Karpas-422 (cell line): Measurements from ENCODE around the gene ALOXE3. TPM values are rescaled to one million over a fixed set of nuclear protein-coding genes. Genes with fewer than 3 reads are reported as not detected.
"Not testable (repeated sequence)": the region's sequence is repeated elsewhere in the genome, so short reads cannot be mapped to it uniquely, and the experiment has no call there.

ENCODE experiments used
- DNase-seq: peaks from one replicate; pipeline ENCODE4 v3.0.0-alpha.2; 2015
- H2AFZ ChIP-seq: fragments of 200-600 bp; sonication (generic); 2 replicates; pipeline ENCODE4 v1.6.1; 2014; ENCODE audit warnings: antibody characterized with exemption, low read length, mixed read lengths
- H3K27ac ChIP-seq: fragments of 200-600 bp; sonication (generic); 2 replicates; pipeline ENCODE4 v1.5.1; 2014; ENCODE audit warnings: mild to moderate bottlenecking, low read length, moderate library complexity
- H3K27me3 ChIP-seq: fragments of 200-600 bp; sonication (generic); 2 replicates; pipeline ENCODE4 v1.6.1; 2014; ENCODE audit warnings: low read length, mixed read lengths
- H3K36me3 ChIP-seq: fragments of 200-600 bp; sonication (generic); 2 replicates; pipeline ENCODE4 v1.6.1; 2014; ENCODE audit warnings: low read length, mixed read lengths; ENCODE audit not compliant: insufficient read depth
- H3K4me1 ChIP-seq: fragments of 200-600 bp; sonication (generic); 2 replicates; pipeline ENCODE4 v1.6.1; 2014; ENCODE audit warnings: mild to moderate bottlenecking, low read length, mixed read lengths
- H3K4me2 ChIP-seq: fragments of 200-600 bp; sonication (generic); 2 replicates; pipeline ENCODE4 v1.6.1; 2014; ENCODE audit warnings: low read length, low read depth, mild to moderate bottlenecking; ENCODE audit not compliant: poor library complexity, severe bottlenecking
- H3K4me3 ChIP-seq: fragments of 200-600 bp; sonication (generic); 2 replicates; pipeline ENCODE4 v1.5.1; 2014; ENCODE audit warnings: mild to moderate bottlenecking, antibody characterized with exemption, low read length, mixed read lengths
- H3K79me2 ChIP-seq: fragments of 200-600 bp; sonication (generic); 2 replicates; pipeline ENCODE4 v1.6.1; 2014; ENCODE audit warnings: mild to moderate bottlenecking, low read length, mixed read lengths
- H3K9ac ChIP-seq: fragments of 200-600 bp; sonication (generic); 2 replicates; pipeline ENCODE4 v1.6.0; 2014; ENCODE audit warnings: low read length
- H3K9me2 ChIP-seq: fragments of 200-600 bp; sonication (generic), shearing (Covaris generic); replicated peaks from 2 replicates; pipeline ENCODE4 v1.6.0; 2014; ENCODE audit warnings: mild to moderate bottlenecking, low read length, moderate library complexity; ENCODE audit not compliant: insufficient read depth
- H3K9me3 ChIP-seq: fragments of 300-700, 200-600 bp; sonication (generic); 2 replicates; pipeline ENCODE4 v1.6.1; 2014; ENCODE audit warnings: low read length, mixed read lengths
- H4K20me1 ChIP-seq: fragments of 200-600 bp; sonication (generic); 2 replicates; pipeline ENCODE4 v1.6.1; 2014; ENCODE audit warnings: mild to moderate bottlenecking, antibody characterized with exemption, low read length, low read depth; ENCODE audit not compliant: insufficient read depth
- total RNA-seq: library from RNA; depleted of rRNA; stranded (reverse); fragments of >200 nt; shearing (Covaris generic); gene quantifications from 2 replicates; pipeline ENCODE4 v1.2.3, GENCODE V29; 2014; ENCODE audit warnings: low replicate concordance

ALOXE3 gene
- total RNA-seq, 1 experiment from 2014 or later: not detected

DNA sequence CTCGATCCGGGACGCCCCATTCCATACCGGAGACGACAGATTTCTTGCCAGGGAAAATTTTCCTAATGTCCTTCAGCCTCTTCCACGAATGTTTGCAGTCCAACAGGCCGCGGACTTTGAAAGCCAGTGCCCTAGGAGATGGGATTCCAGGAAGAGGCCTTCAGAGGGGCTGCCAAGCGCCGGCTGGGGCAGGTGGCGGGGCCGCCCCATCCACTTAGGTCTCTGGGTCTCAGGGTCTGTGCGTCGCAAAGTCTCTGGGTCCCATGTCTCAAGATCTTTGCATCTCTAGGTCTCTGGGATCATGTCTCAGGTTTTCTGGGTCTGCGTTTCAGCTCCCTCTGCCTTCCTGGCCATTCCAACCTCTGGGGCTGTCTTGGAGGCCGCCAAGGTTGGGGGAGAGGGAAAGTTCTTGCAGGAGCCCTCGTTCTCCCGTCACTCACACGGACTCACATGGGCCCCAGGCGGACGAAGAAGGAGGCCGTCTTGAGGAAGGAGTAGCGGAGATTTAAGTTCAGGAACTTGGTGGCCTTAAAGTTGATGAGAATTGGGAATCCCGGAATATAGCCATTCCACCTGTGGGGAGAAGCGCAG, 38.0 kb downstream of the ALOXE3 start:
- Histone ChIP-seq H3K9me3 (no peaks in the 10 kb centered on the region), H3K4me3 (peak overlapping the region; percentile 76), H3K79me2 (no peaks in the 10 kb centered on the region), H3K9ac (peak overlapping the region; percentile 82), H3K4me2 (peak overlapping the region; percentile 96), H3K4me1 (peaks cover 12% of the 10 kb centered on the region), H3K36me3 (no peaks in the 10 kb centered on the region), H3K27me3 (no peaks in the 10 kb centered on the region), H2AFZ (peak overlapping the region; percentile 94; the same call in 1 of the 2 replicates), H3K27ac (no peak overlapping the region), H3K9me2 (no peaks in the 10 kb centered on the region), H4K20me1 (peaks cover 9% of the 10 kb centered on the region)
- DNase-seq: no peak

DNA sequence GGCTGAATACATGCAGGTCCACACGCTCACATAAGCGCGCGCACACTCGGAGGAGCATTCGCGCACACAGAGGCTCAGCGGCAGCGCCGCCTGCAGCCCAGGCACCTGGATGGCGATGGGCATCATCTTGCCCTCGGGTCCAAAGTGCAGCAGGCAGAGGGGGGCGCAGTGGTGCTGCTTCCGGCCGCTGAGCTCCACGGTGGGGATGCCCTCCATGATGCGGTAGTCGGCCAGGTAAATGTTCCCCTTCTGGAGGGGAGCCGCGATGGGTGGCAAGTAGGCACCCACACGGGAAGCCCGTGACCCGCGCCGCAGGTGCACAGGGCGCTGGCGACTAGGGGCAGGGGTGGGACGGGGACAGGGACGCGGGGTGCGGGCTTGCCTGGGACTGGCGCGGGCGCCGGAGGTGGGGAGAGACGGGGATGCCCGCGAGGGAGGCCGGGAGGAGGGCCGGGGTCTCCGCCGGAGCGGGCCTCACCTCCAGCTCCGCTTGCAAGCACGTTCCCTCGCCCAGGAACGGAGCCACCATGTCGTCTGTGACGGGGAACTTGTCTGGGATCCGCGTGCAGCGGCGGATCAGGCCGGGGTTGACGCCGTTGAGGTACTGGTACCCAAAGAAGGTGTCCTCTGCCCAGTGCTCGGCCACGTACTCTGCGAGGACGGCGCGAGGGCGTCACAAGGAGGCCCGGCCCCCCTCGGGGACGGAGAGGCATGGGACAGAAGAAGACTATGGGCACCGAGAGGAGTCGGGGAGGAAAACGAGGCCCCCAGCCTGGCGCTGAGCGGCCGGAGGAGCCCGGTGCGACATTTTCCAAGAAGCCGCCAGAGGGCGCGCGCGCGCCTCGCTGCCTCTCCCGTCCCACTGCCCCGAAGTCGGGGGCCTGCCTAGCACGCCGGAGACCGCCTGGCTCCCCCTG, 38.8 kb downstream of the ALOXE3 start:
- Histone ChIP-seq H3K4me2 (peak overlapping the region; percentile 96), H2AFZ (peak overlapping the region; percentile 94), H3K4me1 (peaks cover 12% of the 10 kb centered on the region), H3K36me3 (no peaks in the 10 kb centered on the region), H3K9ac (peak overlapping the region; percentile 82), H3K9me2 (no peaks in the 10 kb centered on the region), H3K27ac (peak overlapping the region; percentile 22; the same call in 1 of the 2 replicates), H3K27me3 (no peaks in the 10 kb centered on the region), H4K20me1 (peaks cover 9% of the 10 kb centered on the region), H3K4me3 (peak overlapping the region; percentile 76), H3K9me3 (no peaks in the 10 kb centered on the region), H3K79me2 (no peaks in the 10 kb centered on the region)
- peak; percentile 95 for DNase-seq

DNA sequence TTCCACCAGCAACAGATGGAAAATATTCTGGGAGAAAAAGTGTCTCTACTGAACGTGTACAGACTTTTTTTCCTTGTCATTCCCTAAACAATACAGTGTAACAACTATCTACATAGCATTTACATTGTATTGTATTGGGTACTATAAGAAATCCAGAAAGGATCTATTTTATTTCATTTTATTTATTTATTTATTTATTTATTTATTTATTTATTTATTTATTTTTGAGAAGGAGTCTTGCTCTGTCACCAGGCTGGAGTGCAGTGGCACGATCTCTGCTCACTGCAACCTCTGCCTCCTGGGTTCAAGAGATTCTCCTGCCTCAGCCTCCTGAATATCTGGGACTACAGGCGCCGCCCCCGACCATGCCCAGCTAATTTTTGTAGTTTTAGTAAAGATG, 40.4 kb downstream of the ALOXE3 start:
- not testable (repeated sequence) for H2AFZ ChIP-seq, H3K79me2 ChIP-seq, DNase-seq, H3K27ac ChIP-seq, H3K27me3 ChIP-seq, H3K9ac ChIP-seq, H4K20me1 ChIP-seq, H3K9me3 ChIP-seq, H3K4me3 ChIP-seq, H3K36me3 ChIP-seq, H3K4me2 ChIP-seq, H3K9me2 ChIP-seq
- H3K4me1 ChIP-seq: peaks cover 12% of the 10 kb centered on the region

DNA sequence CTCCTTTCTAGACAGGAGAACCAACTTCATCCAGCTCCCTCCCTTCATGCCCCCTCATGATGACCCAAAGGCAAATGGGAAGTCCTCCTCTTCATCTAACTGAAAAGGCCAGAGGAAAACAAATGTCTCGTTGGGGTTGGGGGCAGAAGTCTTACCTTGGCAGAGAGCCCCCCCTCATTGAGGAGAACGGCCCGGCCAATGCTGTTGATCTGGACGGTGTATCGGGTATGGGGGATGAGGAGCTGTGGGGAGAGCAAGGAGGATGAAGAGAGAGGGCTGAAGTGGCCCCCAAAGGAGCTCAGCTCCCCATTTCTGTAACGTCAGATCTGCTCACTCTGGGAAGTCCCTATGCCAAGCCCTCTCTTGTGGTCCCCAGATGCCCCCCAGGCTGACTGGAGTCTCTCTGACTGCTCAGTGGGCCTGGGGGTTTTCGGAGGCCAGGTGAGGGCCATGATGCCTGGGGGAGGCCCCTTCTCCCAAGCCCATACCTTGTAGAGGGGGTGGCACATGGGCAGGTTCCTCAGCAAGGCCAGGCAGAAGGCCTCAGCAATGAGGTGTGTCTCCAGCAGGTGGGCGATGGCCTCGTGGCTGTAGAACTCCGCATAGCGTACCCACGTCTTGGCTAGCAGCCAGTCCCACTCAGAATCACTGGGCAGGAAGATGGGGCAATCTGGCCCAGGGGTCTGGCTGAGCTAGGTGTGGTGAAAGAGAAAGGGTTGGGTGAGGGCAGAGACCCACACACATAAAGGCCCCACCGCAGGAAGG, 41.6 kb downstream of the ALOXE3 start:
- Histone ChIP-seq H3K4me3 (no peak overlapping the region), H3K4me1 (peaks cover 12% of the 10 kb centered on the region), H3K9me2 (no peaks in the 10 kb centered on the region), H3K79me2 (no peaks in the 10 kb centered on the region), H3K27ac (no peak overlapping the region), H4K20me1 (peaks cover 9% of the 10 kb centered on the region), H3K4me2 (no peak overlapping the region), H3K36me3 (no peaks in the 10 kb centered on the region), H3K9ac (no peak overlapping the region), H2AFZ (no peak overlapping the region), H3K27me3 (no peaks in the 10 kb centered on the region), H3K9me3 (no peaks in the 10 kb centered on the region)
- DNase-seq: no peak

DNA sequence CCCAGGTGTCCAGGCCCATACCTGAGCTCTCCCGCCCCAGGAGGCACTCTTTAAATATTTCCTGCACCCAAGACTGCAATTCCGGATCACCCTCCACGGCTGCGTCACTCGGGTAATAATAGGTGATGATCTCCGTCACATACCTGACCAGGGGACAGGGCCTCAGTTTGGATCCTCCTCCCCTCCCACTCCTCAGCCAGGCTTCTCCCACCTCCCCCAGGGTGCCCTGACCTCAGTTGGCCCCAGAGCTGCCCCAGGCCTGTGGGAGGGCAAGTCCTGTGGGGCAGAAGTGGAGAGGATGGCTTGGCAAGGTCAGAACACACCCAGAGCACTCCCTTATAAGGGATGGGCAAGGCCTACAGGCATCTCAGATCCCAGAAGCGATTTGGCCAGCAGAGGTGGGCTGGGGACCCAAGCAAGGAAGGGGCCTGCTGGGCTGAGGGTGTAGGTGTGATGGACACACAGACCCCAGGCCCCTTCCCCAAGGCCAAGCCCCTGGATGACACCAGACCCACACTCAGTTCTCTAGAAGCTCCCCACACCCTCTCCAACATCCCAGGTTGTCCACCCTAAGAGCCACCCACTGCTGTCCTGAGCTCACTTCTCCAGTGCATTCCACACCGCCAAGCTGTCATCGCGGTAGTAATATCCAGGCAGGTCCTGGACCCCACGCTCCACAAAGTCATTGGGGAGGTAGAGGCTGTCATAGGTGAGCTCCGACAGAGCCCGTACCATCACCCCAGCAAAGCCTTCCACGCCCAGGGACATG, 42.6 kb downstream of the ALOXE3 start:
- H3K27me3 ChIP-seq: no peaks in the 10 kb centered on the region

DNA sequence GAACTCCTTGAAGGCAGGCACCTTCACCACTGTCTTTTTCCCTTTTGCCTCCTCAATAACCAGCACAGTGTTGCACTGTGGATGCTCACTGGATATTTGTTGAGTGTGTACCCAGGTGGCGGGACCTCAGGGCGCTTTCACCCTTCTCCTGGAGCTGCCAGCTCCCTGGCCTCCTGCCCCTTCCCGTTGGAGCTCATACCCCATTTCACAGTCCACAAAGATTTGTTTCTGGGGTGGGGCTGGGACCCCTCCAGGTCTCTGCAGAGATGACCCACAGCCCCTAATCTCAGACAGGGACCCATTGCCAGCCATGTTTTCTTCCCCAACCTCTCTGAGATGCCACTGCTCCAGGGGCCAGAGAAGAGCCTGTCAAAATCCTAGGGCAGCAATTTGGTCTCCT, 43.2 kb downstream of the ALOXE3 start:
- no peak for DNase-seq
- Histone ChIP-seq H3K9me3 (no peaks in the 10 kb centered on the region), H3K9me2 (no peaks in the 10 kb centered on the region), H3K9ac (no peak overlapping the region), H3K36me3 (no peaks in the 10 kb centered on the region), H3K4me2 (no peak overlapping the region), H3K4me3 (no peak overlapping the region), H4K20me1 (peaks cover 1% of the 10 kb centered on the region), H3K4me1 (peaks cover 6% of the 10 kb centered on the region), H3K79me2 (no peaks in the 10 kb centered on the region), H2AFZ (no peak overlapping the region), H3K27me3 (no peaks in the 10 kb centered on the region), H3K27ac (no peak overlapping the region)

More for the DNA sequence above, 42.6 kb downstream of the ALOXE3 start:
- no peak for DNase-seq
- H3K4me3 ChIP-seq: no peak overlapping the region
- no peaks in the 10 kb centered on the region for H3K9me2 ChIP-seq
- H4K20me1 ChIP-seq: peaks cover 8% of the 10 kb centered on the region
- H3K27ac ChIP-seq: no peak overlapping the region
- H3K79me2 ChIP-seq: no peaks in the 10 kb centered on the region
- no peaks in the 10 kb centered on the region for H3K36me3 ChIP-seq
- H3K4me2 ChIP-seq: no peak overlapping the region
- H3K9me3 ChIP-seq: no peaks in the 10 kb centered on the region
- H3K9ac ChIP-seq: no peak overlapping the region
- H2AFZ ChIP-seq: no peak overlapping the region
- peaks cover 12% of the 10 kb centered on the region for H3K4me1 ChIP-seq

DNA sequence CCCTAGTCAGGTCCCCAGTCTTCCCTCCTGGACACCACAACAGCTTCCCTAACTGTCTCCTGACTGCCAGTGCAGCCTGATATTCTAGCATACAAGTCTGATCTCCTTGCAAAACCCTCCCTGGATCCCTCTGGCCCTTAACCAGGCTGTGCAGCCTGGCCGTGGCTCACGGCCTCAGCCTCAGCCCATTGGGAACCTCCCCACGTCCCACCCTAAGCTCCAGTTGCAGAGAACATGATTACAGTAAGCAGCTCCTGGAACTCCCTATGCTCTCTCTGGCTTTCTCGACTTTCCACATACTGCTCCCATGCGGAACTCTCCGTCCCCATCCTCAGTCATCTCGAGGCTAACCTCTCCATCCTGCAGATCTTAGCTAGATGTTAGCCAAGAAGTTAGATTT, 43.8 kb downstream of the ALOXE3 start:
- Histone ChIP-seq H3K27me3 (no peaks in the 10 kb centered on the region), H3K4me2 (no peak overlapping the region)
- DNase-seq: no peak

More for the DNA sequence above, 43.8 kb downstream of the ALOXE3 start:
- Histone ChIP-seq H3K9ac (no peak overlapping the region), H3K9me3 (no peaks in the 10 kb centered on the region), H3K79me2 (no peaks in the 10 kb centered on the region), H3K4me1 (peaks cover 1% of the 10 kb centered on the region; the same call in 1 of the 2 replicates), H2AFZ (no peak overlapping the region), H3K4me3 (no peak overlapping the region), H3K36me3 (no peaks in the 10 kb centered on the region), H3K9me2 (no peaks in the 10 kb centered on the region), H3K27ac (no peak overlapping the region), H4K20me1 (no peaks in the 10 kb centered on the region)
